DND-41 (cell line): ENCODE measurements around the gene EML6.

Source experiments
- ATAC-seq: fragments of 200-7000 bp; cut with Tn5 transposase; 3 replicates; pipeline ENCODE4 v1.9.1; 2021; ENCODE audit warnings: low read depth; ENCODE audit not compliant: insufficient read depth
- DNase-seq: peaks from one replicate; pipeline ENCODE4 v3.0.0-alpha.2; 2020
- H2AFZ ChIP-seq: 2 replicates; pipeline ENCODE4 v1.6.0; 2012; ENCODE audit warnings: low read depth, low read length
- H3K27ac ChIP-seq: 2 replicates; pipeline ENCODE4 v1.5.1; 2012; ENCODE audit warnings: low read length, inconsistent platforms
- H3K27me3 ChIP-seq: fragments of 200-600 bp; sonication (generic); 2 replicates; pipeline ENCODE4 v1.6.0; 2012; ENCODE audit warnings: low read length, mild to moderate bottlenecking, inconsistent platforms; ENCODE audit not compliant: insufficient read depth, poor library complexity
- H3K36me3 ChIP-seq: 2 replicates; pipeline ENCODE4 v1.5.1; 2012; ENCODE audit warnings: low read length, inconsistent platforms; ENCODE audit not compliant: insufficient read depth
- H3K4me1 ChIP-seq: 2 replicates; pipeline ENCODE4 v1.5.1; 2012; ENCODE audit warnings: mild to moderate bottlenecking, low read length; ENCODE audit not compliant: insufficient read depth
- H3K4me2 ChIP-seq: 2 replicates; pipeline ENCODE4 v1.6.0; 2012; ENCODE audit warnings: mild to moderate bottlenecking, moderate library complexity, low read length, inconsistent platforms; ENCODE audit not compliant: insufficient read depth
- H3K4me3 ChIP-seq, 2 experiments: fragments of 200-600 bp in 1 of 2; shearing (Covaris generic) in 1 of 2; 2 replicates each; pipeline ENCODE4 v1.5.1; 2012 to 2016; ENCODE audit warnings: inconsistent platforms in 2 of 2, low read length in 2 of 2, mild to moderate bottlenecking in 2 of 2, low read depth in 1 of 2, moderate library complexity in 1 of 2
- H3K79me2 ChIP-seq: 2 replicates; pipeline ENCODE4 v1.6.0; 2012; ENCODE audit warnings: low read length, inconsistent platforms; ENCODE audit not compliant: insufficient read depth
- H3K9ac ChIP-seq: 2 replicates; pipeline ENCODE4 v1.6.0; 2012; ENCODE audit warnings: low read depth, mild to moderate bottlenecking, inconsistent platforms, low read length, moderate library complexity
- H3K9me3 ChIP-seq: 2 replicates; pipeline ENCODE4 v1.5.1; 2012; ENCODE audit warnings: low read length, moderate library complexity, mild to moderate bottlenecking, inconsistent platforms; ENCODE audit not compliant: insufficient read depth, severe bottlenecking
- H4K20me1 ChIP-seq: 2 replicates; pipeline ENCODE4 v1.6.0; 2012; ENCODE audit warnings: low read length; ENCODE audit not compliant: insufficient read depth
- EZH2 ChIP-seq: IDR thresholded peaks from 3 replicates; pipeline ENCODE4 v1.6.1; 2012; ENCODE audit warnings: borderline replicate concordance, low read depth, mild to moderate bottlenecking, moderate library complexity, low read length, inconsistent platforms; ENCODE audit not compliant: severe bottlenecking
- TF ChIP-seq, protein P1 (sequence below): IDR thresholded peaks from 2 replicates; pipeline ENCODE4 v1.5.1; 2012; ENCODE audit warnings: borderline replicate concordance, low read length, moderate library complexity, mild to moderate bottlenecking; ENCODE audit not compliant: poor library complexity, severe bottlenecking; ENCODE audit errors: extremely low read depth

Gene EML6

DNA sequence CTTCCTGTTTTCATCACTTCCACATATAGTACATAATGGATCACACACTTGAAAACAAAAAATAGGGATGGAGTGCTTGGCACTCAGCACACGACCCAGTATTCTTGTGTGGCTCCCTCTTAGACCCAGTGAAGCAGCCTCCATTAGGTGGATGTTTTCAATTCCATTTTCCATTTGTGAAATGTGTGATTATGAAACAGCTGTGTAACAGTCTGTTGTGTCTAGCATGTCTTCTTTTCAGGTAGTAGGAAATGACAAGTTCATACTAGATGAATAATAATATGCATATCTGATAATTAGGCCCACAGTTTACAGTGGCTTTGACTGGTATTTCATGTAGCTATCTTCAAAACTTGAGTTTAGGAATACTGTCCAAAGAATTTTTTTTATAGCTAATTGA, 35.5 kb downstream of the EML6 start:
- Histone ChIP-seq H3K9me3 (no peaks in the 10 kb centered on the region), H3K27me3 (no peaks in the 10 kb centered on the region), H2AFZ (no peak overlapping the region), H3K9ac (no peak overlapping the region), H3K4me3 (no peak overlapping the region), H4K20me1 (no peaks in the 10 kb centered on the region), H3K36me3 (no peaks in the 10 kb centered on the region), H3K4me2 (no peak overlapping the region), H3K79me2 (no peaks in the 10 kb centered on the region), H3K27ac (no peak overlapping the region), H3K4me1 (no peaks in the 10 kb centered on the region)
- DNase-seq (no peak), ATAC-seq (no peak)
- TF ChIP-seq EZH2 = no peak
- TF ChIP-seq, protein P1, sequence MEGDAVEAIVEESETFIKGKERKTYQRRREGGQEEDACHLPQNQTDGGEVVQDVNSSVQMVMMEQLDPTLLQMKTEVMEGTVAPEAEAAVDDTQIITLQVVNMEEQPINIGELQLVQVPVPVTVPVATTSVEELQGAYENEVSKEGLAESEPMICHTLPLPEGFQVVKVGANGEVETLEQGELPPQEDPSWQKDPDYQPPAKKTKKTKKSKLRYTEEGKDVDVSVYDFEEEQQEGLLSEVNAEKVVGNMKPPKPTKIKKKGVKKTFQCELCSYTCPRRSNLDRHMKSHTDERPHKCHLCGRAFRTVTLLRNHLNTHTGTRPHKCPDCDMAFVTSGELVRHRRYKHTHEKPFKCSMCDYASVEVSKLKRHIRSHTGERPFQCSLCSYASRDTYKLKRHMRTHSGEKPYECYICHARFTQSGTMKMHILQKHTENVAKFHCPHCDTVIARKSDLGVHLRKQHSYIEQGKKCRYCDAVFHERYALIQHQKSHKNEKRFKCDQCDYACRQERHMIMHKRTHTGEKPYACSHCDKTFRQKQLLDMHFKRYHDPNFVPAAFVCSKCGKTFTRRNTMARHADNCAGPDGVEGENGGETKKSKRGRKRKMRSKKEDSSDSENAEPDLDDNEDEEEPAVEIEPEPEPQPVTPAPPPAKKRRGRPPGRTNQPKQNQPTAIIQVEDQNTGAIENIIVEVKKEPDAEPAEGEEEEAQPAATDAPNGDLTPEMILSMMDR = no peak

DNA sequence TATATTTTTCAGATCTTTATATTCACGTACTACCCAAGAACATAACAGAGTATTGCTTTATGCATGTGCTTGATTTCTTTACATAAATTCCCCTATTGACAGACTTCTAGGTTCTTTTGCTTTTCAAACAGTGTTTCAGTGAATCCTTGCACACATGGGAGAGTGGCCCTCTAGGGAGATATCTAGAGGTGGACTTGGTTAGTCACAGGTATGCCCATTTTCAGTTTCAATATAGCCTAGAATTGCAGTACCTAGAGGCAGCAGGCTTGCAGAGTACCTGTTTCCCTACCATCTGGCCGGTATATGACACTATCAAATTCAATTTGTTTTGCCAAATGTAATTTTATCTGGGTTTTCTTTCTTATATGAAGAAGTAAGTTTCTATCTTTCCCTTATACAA, 36.8 kb downstream of the EML6 start:
- Histone ChIP-seq H3K79me2 (no peaks in the 10 kb centered on the region), H3K4me2 (no peak overlapping the region), H4K20me1 (no peaks in the 10 kb centered on the region), H3K27ac (no peak overlapping the region), H3K9ac (no peak overlapping the region), H3K4me1 (no peaks in the 10 kb centered on the region), H3K27me3 (no peaks in the 10 kb centered on the region), H3K9me3 (no peaks in the 10 kb centered on the region), H3K4me3 (no peak overlapping the region), H3K36me3 (no peaks in the 10 kb centered on the region), H2AFZ (no peak overlapping the region)
- TF ChIP-seq, protein P1 = no peak
- TF ChIP-seq EZH2 = no peak
- DNase-seq (no peak), ATAC-seq (no peak)

DNA sequence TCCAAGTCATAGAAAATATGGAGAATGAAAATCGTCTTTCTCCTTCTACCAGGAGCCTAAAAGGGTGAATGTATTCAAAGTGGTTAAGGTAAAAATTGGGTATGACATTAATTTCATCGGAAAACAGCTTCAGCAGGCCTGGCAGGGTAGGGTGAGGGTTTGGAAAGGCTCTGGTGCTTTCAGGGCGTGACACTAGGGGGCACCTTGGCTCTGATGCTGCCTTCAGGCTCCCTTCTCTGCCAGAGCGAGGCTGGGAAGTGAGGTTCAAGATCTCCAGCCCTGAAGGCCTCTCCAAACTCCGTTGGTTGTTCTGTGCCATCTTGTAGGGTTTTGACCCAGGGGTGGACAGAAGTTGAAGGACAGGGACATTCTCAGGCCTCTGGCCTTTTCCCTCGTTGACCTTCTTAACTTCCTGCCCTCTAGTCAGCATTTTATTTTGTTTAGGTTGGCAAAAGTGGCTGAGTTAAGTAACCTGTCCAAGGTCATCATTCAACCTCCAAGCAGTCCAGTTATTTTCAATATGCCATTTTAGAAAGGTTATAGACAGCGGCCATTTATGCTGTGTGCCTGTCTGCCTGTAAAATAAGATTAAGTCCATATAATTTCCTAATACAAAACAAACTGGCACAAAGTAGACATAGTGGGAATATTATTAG, 40.3 kb downstream of the EML6 start:
- no peak for TF ChIP-seq EZH2
- TF ChIP-seq, protein P1 = peak; percentile 61
- H3K27me3 ChIP-seq = no peaks in the 10 kb centered on the region
- no peaks in the 10 kb centered on the region for H3K9me3 ChIP-seq
- no peak overlapping the region for H3K9ac ChIP-seq
- no peak overlapping the region for H3K27ac ChIP-seq
- no peak overlapping the region for H2AFZ ChIP-seq
- DNase-seq (peak; percentile 20), ATAC-seq (peak; percentile 65; the same call in 2 of the 3 replicates)
- no peaks in the 10 kb centered on the region for H4K20me1 ChIP-seq
- no peaks in the 10 kb centered on the region for H3K36me3 ChIP-seq
- H3K4me1 ChIP-seq = no peaks in the 10 kb centered on the region
- H3K4me2 ChIP-seq = no peak overlapping the region
- H3K4me3 ChIP-seq = no peak overlapping the region
- H3K79me2 ChIP-seq = no peaks in the 10 kb centered on the region

DNA sequence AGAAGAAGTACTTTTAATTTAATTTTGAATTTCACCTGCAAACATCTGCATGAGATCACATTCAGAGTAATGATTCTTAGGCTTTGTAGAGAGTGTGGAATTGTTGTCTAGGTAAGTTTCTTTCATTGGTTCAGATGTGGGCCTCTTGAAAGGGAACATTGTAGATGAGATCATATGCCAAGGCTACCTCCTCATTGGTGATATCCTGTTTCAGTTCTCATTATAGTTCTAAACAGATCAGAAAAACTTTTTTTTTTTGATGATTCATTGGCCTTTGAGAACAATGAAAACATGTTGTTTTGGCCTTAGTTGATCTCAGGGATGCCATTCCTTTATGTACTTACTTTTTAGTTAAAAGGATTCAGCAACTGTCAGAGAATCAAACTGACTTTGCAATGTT, 44.5 kb downstream of the EML6 start:
- Histone ChIP-seq H3K27ac (no peak overlapping the region), H3K4me3 (no peak overlapping the region), H2AFZ (no peak overlapping the region), H3K4me1 (no peaks in the 10 kb centered on the region), H3K36me3 (no peaks in the 10 kb centered on the region), H3K9me3 (no peaks in the 10 kb centered on the region), H3K4me2 (no peak overlapping the region), H3K9ac (no peak overlapping the region), H3K27me3 (no peaks in the 10 kb centered on the region), H4K20me1 (no peaks in the 10 kb centered on the region), H3K79me2 (no peaks in the 10 kb centered on the region)
- ATAC-seq (peak; percentile 55; the same call in 2 of the 3 replicates), DNase-seq (no peak)
- no peak for TF ChIP-seq EZH2
- TF ChIP-seq, protein P1 = no peak
